ENCODE results near the gene RCOR3.

- TF ChIP-seq CTCF (IDR thresholded peaks at IDR 0.05; ENCODE audit: borderline replicate concordance, extremely low read depth, low read length, poor library complexity, severe bottlenecking) (no peak), EZH2 (IDR thresholded peaks at IDR 0.05; ENCODE audit: borderline replicate concordance, low read depth, low read length, severe bottlenecking) (no peak)
These were observed 85.0 kb downstream of the RCOR3 start for GRCh38 chr1:211344152-211344618.

All from DND-41 (cell line).